Gastroesophageal sphincter (tissue), 4 donors: ENCODE results near the gene BANP. TPM values are rescaled to one million over a fixed set of nuclear protein-coding genes. Genes with fewer than 3 reads are reported as not detected.
"Not testable (repeated sequence)": the region's sequence is repeated elsewhere in the genome, so short reads cannot be mapped to it uniquely, and the experiment has no call there.

Source experiments
- ATAC-seq: fragments of 150-250 bp; one replicate; pipeline ENCODE4 v1.9.1; 2016; ENCODE audit warnings: mild to moderate bottlenecking, moderate library complexity
- H3K27ac ChIP-seq, 4 donors: fragments of 200-600 bp; sonication (generic) in 3 of 4; 1 replicate in 3 of 4; 2 replicates in 1 of 4; pipeline ENCODE4 v1.5.1; 2016 to 2019
- H3K27me3 ChIP-seq: fragments of 200-600 bp; sonication (generic); one replicate; pipeline ENCODE4 v1.5.1; 2019
- H3K36me3 ChIP-seq, 2 donors: fragments of 200-600 bp; sonication (generic); one replicate each; pipeline ENCODE4 v1.5.1; 2019; ENCODE audit warnings: control low read depth in 1 of 2
- H3K4me1 ChIP-seq, 3 donors: fragments of 200-600 bp; sonication (generic); 1 replicate in 2 of 3; 2 replicates in 1 of 3; pipeline ENCODE4 v1.5.1; 2016 to 2019; ENCODE audit warnings: control low read depth in 2 of 3
- H3K4me3 ChIP-seq, 2 donors: fragments of 200-600 bp; sonication (generic); one replicate each; pipeline ENCODE4 v1.5.1; 2019; ENCODE audit warnings: mild to moderate bottlenecking in 1 of 2, moderate library complexity in 1 of 2
- H3K9me3 ChIP-seq, 3 donors: fragments of 200-600 bp; sonication (generic); one replicate each; pipeline ENCODE4 v1.5.1; 2017 to 2019; ENCODE audit warnings: control low read depth in 2 of 3
- EP300 ChIP-seq: sonication (generic); formaldehyde crosslinking; IDR thresholded peaks from one replicate; pipeline ENCODE4 v1.6.1; 2017; ENCODE audit warnings: antibody characterized with exemption, mild to moderate bottlenecking
- POLR2A ChIP-seq, 2 donors: fragments of 450-650 bp; IDR thresholded peaks; one replicate each; pipeline ENCODE4 v1.6.1; 2017; ENCODE audit warnings: antibody characterized with exemption in 2 of 2, mild to moderate bottlenecking in 2 of 2, moderate library complexity in 1 of 2
- POLR2AphosphoS5 ChIP-seq: sonication (generic); formaldehyde crosslinking; IDR thresholded peaks from one replicate; pipeline ENCODE4 v1.6.1; 2017; ENCODE audit warnings: antibody characterized with exemption
- WGBS, 2 donors: methylation state at CpG; one replicate each; pipeline ENCODE4 v1.1.5; 2018; ENCODE audit warnings: low coverage in 1 of 2; 5-methylcytosine and 5-hydroxymethylcytosine counted together
- total RNA-seq, 4 donors: library from RNA; depleted of rRNA; stranded (reverse); fragments of >200 nt; gene quantifications; one replicate each; pipeline ENCODE4 v1.1.0, GENCODE V29; 2016
- TF ChIP-seq, protein P1 (sequence below), 4 experiments: fragments of 200-600 bp in 2 of 4; fragments of 450-650 bp in 2 of 4; sonication (generic) in 1 of 4; IDR thresholded peaks; one replicate each; pipeline ENCODE4 v1.5.1; 2017 to 2019; ENCODE audit warnings: antibody characterized with exemption in 4 of 4, mild to moderate bottlenecking in 2 of 4, moderate library complexity in 2 of 4

Gene BANP
- total RNA-seq, 4 donors from 2014 or later: 17.1 to 33.1 (median 24.2) TPM

DNA sequence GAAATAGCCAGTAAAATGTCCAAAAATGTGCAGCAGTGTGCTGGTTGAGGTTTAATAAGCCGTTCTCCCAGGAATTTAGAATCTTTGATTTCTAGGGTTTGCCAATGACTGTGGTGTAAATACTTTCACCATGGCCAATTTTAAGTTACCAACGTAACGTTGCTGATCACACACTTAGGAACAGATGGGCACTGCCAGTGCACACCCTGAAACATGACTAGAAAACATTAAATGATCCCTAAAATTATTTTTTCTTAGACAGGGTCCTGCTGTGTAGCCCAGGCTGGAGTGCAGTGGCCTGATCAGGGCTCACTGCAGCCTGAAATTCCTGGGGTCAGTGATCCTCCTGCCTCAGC lies 18.1 kb upstream of the BANP start:
- TF ChIP-seq POLR2A (IDR thresholded peaks at IDR 0.05) (no peak), POLR2AphosphoS5 (no peak), EP300 (no peak)
- TF ChIP-seq, protein P1, sequence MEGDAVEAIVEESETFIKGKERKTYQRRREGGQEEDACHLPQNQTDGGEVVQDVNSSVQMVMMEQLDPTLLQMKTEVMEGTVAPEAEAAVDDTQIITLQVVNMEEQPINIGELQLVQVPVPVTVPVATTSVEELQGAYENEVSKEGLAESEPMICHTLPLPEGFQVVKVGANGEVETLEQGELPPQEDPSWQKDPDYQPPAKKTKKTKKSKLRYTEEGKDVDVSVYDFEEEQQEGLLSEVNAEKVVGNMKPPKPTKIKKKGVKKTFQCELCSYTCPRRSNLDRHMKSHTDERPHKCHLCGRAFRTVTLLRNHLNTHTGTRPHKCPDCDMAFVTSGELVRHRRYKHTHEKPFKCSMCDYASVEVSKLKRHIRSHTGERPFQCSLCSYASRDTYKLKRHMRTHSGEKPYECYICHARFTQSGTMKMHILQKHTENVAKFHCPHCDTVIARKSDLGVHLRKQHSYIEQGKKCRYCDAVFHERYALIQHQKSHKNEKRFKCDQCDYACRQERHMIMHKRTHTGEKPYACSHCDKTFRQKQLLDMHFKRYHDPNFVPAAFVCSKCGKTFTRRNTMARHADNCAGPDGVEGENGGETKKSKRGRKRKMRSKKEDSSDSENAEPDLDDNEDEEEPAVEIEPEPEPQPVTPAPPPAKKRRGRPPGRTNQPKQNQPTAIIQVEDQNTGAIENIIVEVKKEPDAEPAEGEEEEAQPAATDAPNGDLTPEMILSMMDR (IDR thresholded peaks at IDR 0.05): no peak
- H3K9me3 ChIP-seq: no peaks in the 10 kb centered on the region
- no peak overlapping the region for H3K27ac ChIP-seq
- no peak overlapping the region for H3K4me3 ChIP-seq
- H3K36me3 ChIP-seq: no peaks in the 10 kb centered on the region
- WGBS, 2 donors: 90 to 91% methylated on average over 3 of the region's 3 CpGs
- peaks cover 27% of the 10 kb centered on the region for H3K27me3 ChIP-seq
- H3K4me1 ChIP-seq: no peaks in the 10 kb centered on the region
- ATAC-seq: no peak

DNA sequence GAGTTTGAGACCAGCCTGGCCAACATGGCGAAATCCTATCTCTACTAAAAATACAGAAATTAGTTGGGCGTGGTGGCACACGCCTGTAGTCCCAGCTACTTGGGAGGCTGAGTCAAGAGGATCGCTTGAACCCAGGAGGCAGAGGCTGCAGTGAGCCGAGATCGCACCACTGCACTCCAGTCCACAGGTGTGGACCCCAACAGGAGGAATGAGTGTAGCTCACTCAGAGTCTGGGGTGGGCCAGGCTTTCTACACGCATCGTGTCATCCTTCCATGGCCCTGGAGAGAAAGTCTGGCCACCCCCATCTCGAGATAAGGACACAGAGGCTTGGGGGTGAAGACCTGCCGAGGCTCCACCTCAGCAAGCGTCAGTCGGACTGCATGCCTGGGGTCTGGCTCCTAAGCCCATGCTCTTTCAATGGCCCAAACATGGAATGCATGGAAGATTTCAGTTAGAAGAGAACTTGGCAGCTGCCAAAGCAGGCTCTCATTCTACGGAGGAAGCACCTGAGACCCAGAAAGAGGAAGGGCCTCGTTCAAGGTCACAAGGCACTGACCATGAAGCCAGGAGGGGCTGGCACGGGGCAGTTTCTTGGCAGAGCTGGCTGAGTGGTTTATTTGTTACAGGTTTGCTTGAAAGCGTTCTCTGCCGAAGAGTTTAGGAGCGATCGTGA lies 16.3 kb upstream of the BANP start:
- WGBS, 2 donors: 90 to 100% methylated on average over 2 of the region's 19 CpGs
- not testable (repeated sequence) for H3K9me3 ChIP-seq, H3K36me3 ChIP-seq, ATAC-seq, H3K4me1 ChIP-seq, H3K4me3 ChIP-seq, H3K27ac ChIP-seq
- peaks cover 26% of the 10 kb centered on the region for H3K27me3 ChIP-seq

DNA sequence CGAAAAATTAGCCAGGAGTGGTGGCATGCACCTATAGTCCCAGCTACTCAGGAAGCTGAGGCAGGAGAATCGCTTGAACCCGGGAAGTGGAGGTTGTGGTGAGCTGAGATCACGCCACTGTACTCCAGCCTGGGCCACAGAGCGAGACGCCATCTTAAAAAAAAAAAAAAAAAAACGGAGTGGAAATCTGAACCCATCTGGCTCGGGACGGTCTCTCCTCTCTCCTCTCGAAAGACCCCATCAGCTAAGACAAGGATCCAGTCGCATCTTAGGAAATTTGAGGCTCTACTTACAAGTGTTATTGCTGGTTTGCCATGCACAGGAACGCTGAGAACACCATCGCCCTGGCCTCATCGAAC lies 15.2 kb upstream of the BANP start:
- peaks cover 16% of the 10 kb centered on the region for H3K27me3 ChIP-seq
- WGBS, 2 donors: 73 to 90% methylated on average over 12 to 14 of the region's 14 CpGs
- H3K4me1 ChIP-seq, H3K4me3 ChIP-seq, H3K27ac ChIP-seq, ATAC-seq, H3K36me3 ChIP-seq, H3K9me3 ChIP-seq: not testable (repeated sequence)

DNA sequence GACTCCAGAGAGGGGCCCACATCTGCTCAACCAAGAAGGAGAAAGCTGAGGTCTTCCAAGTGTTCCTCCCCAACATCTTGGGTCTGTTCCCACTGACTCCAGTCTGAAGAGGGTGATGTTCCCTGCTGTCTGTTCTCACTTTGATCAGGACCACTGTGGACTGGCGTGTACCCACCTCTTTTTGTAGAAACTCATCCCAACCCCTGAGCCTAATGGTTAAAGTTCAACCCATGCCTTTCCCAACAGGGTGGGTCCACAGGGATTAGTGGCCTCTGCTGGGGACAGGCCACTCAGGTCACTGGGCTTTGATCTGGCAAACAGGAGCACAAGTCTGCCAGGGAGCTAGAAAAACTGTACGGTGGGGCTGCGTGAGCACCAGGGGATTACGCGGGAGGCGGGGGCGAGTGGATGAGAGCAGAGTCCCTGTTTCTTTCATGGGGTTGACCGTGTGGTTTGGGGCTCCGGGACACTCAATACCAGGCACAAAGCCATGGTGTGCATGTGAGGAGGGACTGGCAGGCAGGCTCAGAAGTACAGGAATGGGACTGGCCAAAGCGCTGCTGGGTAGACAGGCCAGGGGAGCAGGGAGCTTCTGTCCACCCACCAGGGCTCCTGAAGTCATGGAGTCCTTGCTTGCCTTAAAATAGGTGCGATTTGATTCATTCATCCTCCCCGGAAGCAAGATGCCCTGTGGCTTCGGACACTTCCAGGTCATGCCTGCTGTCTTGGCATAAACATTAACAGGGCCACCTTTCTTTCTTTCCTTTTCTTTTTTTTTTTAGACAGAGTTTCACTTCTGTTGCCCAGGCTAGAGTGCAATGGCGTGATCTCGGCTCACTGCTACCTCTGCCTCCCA lies 14.6 kb upstream of the BANP start, which contains the start of gene CA5A:
Gene CA5A, minus strand, starts transcription at position 155 of the 856 bp plus-strand sequence. Its CDS starts 79 bp downstream, at position 76.
- Histone ChIP-seq H3K36me3 (no peaks in the 10 kb centered on the region), H3K27ac (no peak within 1 kb of the TSS), H3K4me3 (no peak within 1 kb of the TSS), H3K9me3 (no peaks in the 10 kb centered on the region), H3K4me1 (no peaks in the 10 kb centered on the region), H3K27me3 (peaks cover 10% of the 10 kb centered on the region)
- no peak for TF ChIP-seq POLR2A (IDR thresholded peaks at IDR 0.05)
- no peak for TF ChIP-seq EP300
- TF ChIP-seq, protein P1 (IDR thresholded peaks at IDR 0.05): no peak
- TF ChIP-seq POLR2AphosphoS5: no peak
- ATAC-seq: no peak
- 75 to 94% methylated on average over 7 to 8 of the region's 15 CpGs for WGBS, 2 donors

DNA sequence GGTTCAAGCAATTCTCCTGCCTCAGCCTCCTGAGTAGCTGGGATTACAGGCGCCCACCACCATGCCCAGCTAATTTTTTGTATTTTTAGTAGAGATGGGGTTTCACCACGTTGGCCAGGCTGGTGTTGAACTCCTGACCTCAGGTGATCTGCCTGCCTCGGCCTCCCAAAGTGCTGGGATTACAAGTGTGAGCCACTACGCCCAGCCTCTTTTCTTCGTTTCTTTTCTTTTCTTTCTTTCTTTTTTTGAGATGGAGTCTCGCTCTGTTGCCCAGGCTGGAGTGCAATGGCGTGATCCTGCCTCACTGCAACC lies 14.0 kb upstream of the BANP start:
- ATAC-seq, H3K9me3 ChIP-seq, H3K27ac ChIP-seq: not testable (repeated sequence)

DNA sequence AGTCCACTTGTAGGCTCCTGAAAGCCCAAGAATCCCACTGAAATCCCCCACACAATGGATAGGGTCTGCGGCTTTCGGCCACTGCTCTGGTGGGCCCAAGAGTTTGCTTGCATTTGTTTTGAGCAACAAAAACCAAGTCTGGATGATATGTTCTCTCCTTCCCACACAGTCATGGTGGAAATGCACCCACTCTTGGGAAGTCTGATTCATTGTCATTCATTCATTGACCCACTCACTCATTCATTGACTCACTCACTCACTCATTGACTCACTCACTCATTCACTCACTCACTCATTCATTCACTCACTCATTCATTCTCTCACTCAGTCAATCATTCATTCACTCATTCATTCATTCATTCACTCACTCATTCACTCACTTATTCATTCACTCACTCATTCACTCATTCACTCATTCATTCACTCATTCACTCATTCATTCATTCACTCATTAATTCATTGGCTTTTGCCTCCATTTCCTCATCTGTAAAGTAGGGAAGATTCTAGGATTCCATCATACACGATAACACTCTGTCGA lies 12.8 kb upstream of the BANP start:
- Histone ChIP-seq H3K27ac (no peak overlapping the region), H3K4me3 (no peak overlapping the region), H3K27me3 (no peaks in the 10 kb centered on the region), H3K36me3 (no peaks in the 10 kb centered on the region), H3K9me3 (no peaks in the 10 kb centered on the region), H3K4me1 (no peaks in the 10 kb centered on the region)
- TF ChIP-seq POLR2A (IDR thresholded peaks at IDR 0.05) (no peak), POLR2AphosphoS5 (no peak), EP300 (no peak)
- TF ChIP-seq, protein P1 (IDR thresholded peaks at IDR 0.05): no peak
- 94 to 97% methylated on average over 4 of the region's 4 CpGs for WGBS, 2 donors
- no peak for ATAC-seq

More for the DNA sequence above, 14.0 kb upstream of the BANP start:
- not testable (repeated sequence) for H3K36me3 ChIP-seq, H3K4me1 ChIP-seq, H3K4me3 ChIP-seq, H3K27me3 ChIP-seq
- 86 to 100% methylated on average over 1 to 7 of the region's 7 CpGs for WGBS, 2 donors
